GM12878 (cell line): ENCODE data around the gene UBAC2. TPM values are rescaled to one million over a fixed set of nuclear protein-coding genes. Genes with fewer than 3 reads are reported as not detected.

Experiments
- ATF7 ChIP-seq: fragments of 450-650 bp; IDR thresholded peaks from 2 replicates; pipeline ENCODE4 v1.6.1; 2016; ENCODE audit warnings: low read depth, mild to moderate bottlenecking
- CHD1 ChIP-seq: IDR thresholded peaks from 2 replicates; pipeline ENCODE4 v1.6.1; 2012; ENCODE audit warnings: low read depth, low read length, improper control_type of control experiment
- CHD2 ChIP-seq: IDR thresholded peaks from 2 replicates; pipeline ENCODE4 v1.6.1; 2011; ENCODE audit warnings: low read depth, low read length, improper control_type of control experiment, borderline replicate concordance
- CHD4 ChIP-seq: fragments of 200-600 bp; sonication (generic); IDR thresholded peaks from 2 replicates; pipeline ENCODE4 v1.6.1; 2016; ENCODE audit warnings: mild to moderate bottlenecking
- CREB1 ChIP-seq: IDR thresholded peaks from 2 replicates; pipeline ENCODE4 v1.6.1; 2012; ENCODE audit warnings: low read depth, mild to moderate bottlenecking, inconsistent platforms
- DPF2 ChIP-seq: fragments of 450-650 bp; IDR thresholded peaks from 2 replicates; pipeline ENCODE4 v1.6.1; 2017; ENCODE audit warnings: mild to moderate bottlenecking
- ESRRA ChIP-seq: IDR thresholded peaks from 2 replicates; pipeline ENCODE4 v1.6.1; 2012; ENCODE audit warnings: mild to moderate bottlenecking, low read length, improper control_type of control experiment
- KDM1A ChIP-seq: fragments of 200-600 bp; sonication (generic); IDR thresholded peaks from 2 replicates; pipeline ENCODE4 v1.6.1; 2016; ENCODE audit warnings: borderline replicate concordance
- KLF5 ChIP-seq: fragments of 450-650 bp; IDR thresholded peaks from 2 replicates; pipeline ENCODE4 v1.6.1; 2014; ENCODE audit warnings: mild to moderate bottlenecking; ENCODE audit not compliant: partially characterized antibody
- MEF2B ChIP-seq: fragments of 450-650 bp; IDR thresholded peaks from 2 replicates; pipeline ENCODE4 v1.6.1; 2018; ENCODE audit warnings: mild to moderate bottlenecking, moderate library complexity; ENCODE audit not compliant: partially characterized antibody, poor library complexity, severe bottlenecking
- NFYA ChIP-seq: IDR thresholded peaks from 2 replicates; pipeline ENCODE4 v1.6.1; 2011; ENCODE audit warnings: low read depth, mild to moderate bottlenecking, low read length, improper control_type of control experiment, borderline replicate concordance
- NR2F1 ChIP-seq: fragments of 450-650 bp; conservative IDR thresholded peaks from 2 replicates; pipeline ENCODE4 v1.6.1; 2017; ENCODE audit warnings: mild to moderate bottlenecking
- PAX5 ChIP-seq: IDR thresholded peaks from 2 replicates; pipeline ENCODE4 v1.6.1; 2011; ENCODE audit warnings: low read depth, low read length, borderline replicate concordance
- PML ChIP-seq: IDR thresholded peaks from 2 replicates; pipeline ENCODE4 v1.6.1; 2012; ENCODE audit warnings: low read length, inconsistent platforms
- RBBP5 ChIP-seq: fragments of 200-600 bp; sonication (generic); conservative IDR thresholded peaks from 2 replicates; pipeline ENCODE4 v1.6.1; 2016
- RCOR1 ChIP-seq: conservative IDR thresholded peaks from 2 replicates; pipeline ENCODE4 v1.6.1; 2012; ENCODE audit warnings: low read depth, low read length, improper control_type of control experiment
- SMAD1 ChIP-seq: fragments of 450-650 bp; IDR thresholded peaks from 2 replicates; pipeline ENCODE4 v1.6.1; 2018; ENCODE audit warnings: mild to moderate bottlenecking, low read depth; ENCODE audit not compliant: partially characterized antibody
- SMAD5 ChIP-seq: IDR thresholded peaks from 2 replicates; pipeline ENCODE4 v1.6.1; 2016; ENCODE audit warnings: antibody characterized with exemption, low read depth
- SMC3 ChIP-seq: IDR thresholded peaks from 2 replicates; pipeline ENCODE4 v1.6.1; 2011; ENCODE audit warnings: low read length, improper control_type of control experiment, borderline replicate concordance
- SP1 ChIP-seq: IDR thresholded peaks from one replicate; pipeline ENCODE4 v1.6.1; 2011; ENCODE audit warnings: low read depth, low read length
- STAT3 ChIP-seq: IDR thresholded peaks from 2 replicates; pipeline ENCODE4 v1.6.1; 2011; ENCODE audit warnings: low read depth, low read length, improper control_type of control experiment
- SUPT20H ChIP-seq: IDR thresholded peaks from 2 replicates; pipeline ENCODE4 v1.6.1; 2011; ENCODE audit warnings: low read depth, mild to moderate bottlenecking, low read length, moderate library complexity, borderline replicate concordance; ENCODE audit not compliant: control insufficient read depth
- TCF3 ChIP-seq: IDR thresholded peaks from 2 replicates; pipeline ENCODE4 v1.6.1; 2012; ENCODE audit warnings: low read depth, mild to moderate bottlenecking, low read length, borderline replicate concordance; ENCODE audit not compliant: insufficient read depth
- ZNF207 ChIP-seq: fragments of 450-650 bp; IDR thresholded peaks from 2 replicates; pipeline ENCODE4 v1.6.1; 2014; ENCODE audit warnings: antibody characterized with exemption, mild to moderate bottlenecking, borderline replicate concordance
- ZNF217 ChIP-seq: fragments of 450-650 bp; IDR thresholded peaks from 2 replicates; pipeline ENCODE4 v1.6.1; 2017; ENCODE audit warnings: antibody characterized with exemption, mild to moderate bottlenecking
- polyA plus RNA-seq, 11 experiments: library from polyadenylated mRNA; depleted of rRNA in 4 of 11; unstranded in 6 of 11; stranded (reverse) in 5 of 11; fragments of >200 nt; fragmentation: Nextera tagmentation in 4 of 11; fragmentation: Illumina TruSeq in 1 of 11; extraction: Ambion mirVana in 4 of 11; extraction: Trizol in 1 of 11; gene quantifications; 1 replicate in 1 of 11; 2 replicates in 10 of 11; pipeline versions ENCODE4 v1.2.1 to v1.2.3, GENCODE V29; 2011 to 2016; ENCODE audit warnings: inconsistent platforms in 2 of 11, missing spikeins in 2 of 11, low read depth in 1 of 11
- total RNA-seq, 4 experiments: library from RNA; depleted of rRNA in 3 of 4; stranded (reverse); fragments of >200 nt in 3 of 4; fragmentation: Illumina TruSeq in 1 of 4; extraction: Trizol in 1 of 4; gene quantifications; 2 replicates each; pipeline versions ENCODE4 v1.2.1 to v1.2.3, GENCODE V29; 2013 to 2021
- TF ChIP-seq, protein P1 (sequence below): fragments of 450-650 bp; formaldehyde crosslinking; IDR thresholded peaks from 2 replicates; pipeline ENCODE4 v1.5.0; 2022; ENCODE audit warnings: mild to moderate bottlenecking, missing genetic modification characterization
- TF ChIP-seq, protein P2 (sequence below): fragments of 450-650 bp; IDR thresholded peaks from 2 replicates; pipeline ENCODE4 v1.6.1; 2014; ENCODE audit warnings: mild to moderate bottlenecking
- TF ChIP-seq, protein P3 (sequence below): fragments of 450-650 bp; IDR thresholded peaks from 2 replicates; pipeline ENCODE4 v1.6.1; 2017; ENCODE audit warnings: mild to moderate bottlenecking

The UBAC2 gene
- total and polyA plus RNA-seq, 10 of the 15 experiments (the other 5 are each of a cell fraction or from before 2014, with no cell fraction given): 3.0 to 54.6 (median 17.4) TPM

DNA sequence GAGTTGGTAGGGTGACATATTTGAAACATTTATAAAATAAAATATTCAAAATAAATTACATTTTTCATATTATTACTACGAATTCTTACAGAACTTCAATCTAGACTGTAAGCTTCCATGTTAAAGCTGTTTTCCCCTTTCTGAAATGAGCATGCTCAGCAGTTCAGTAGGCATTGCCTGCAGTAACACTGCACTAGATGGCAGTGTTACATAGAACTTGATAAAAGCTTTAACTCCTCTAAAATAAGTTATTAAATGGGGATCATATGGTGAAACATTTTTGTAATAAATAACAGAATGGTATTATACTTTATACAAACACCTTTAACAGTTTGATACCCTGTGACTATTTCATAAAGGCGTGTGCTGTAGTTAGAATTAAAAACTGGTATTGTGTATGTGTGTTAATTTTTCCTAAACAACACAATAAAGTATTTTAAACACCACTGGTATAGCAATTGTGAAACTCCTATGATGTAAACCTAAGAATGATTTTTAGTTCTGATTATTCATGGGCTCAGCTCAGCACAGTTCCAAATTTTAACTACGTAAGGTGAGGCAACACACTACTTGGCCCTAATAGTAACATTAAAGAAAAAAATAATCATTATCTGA, 69.1 kb downstream of the UBAC2 start (continued):
- TF ChIP-seq ATF7 (peak; percentile 77), MEF2B (peak; percentile 20), RBBP5 (no peak), CHD2 (no peak), PML (no peak), DPF2 (0 out of 2 replicates have a peak, but pooled peaks have one; percentile 15), ESRRA (no peak), RCOR1 (no peak), ZNF217 (peak; percentile 46; the same call in 1 of the 2 replicates), SUPT20H (no peak), SMAD1 (no peak), KDM1A (no peak), CHD4 (no peak), SP1 (no peak), NR2F1 (no peak), ZNF207 (no peak), KLF5 (no peak), CHD1 (no peak), TCF3 (no peak), NFYA (no peak), SMC3 (peak; percentile 90), CREB1 (0 out of 2 replicates have a peak, but pooled peaks have one; percentile 8), PAX5 (no peak), SMAD5 (no peak), STAT3 (no peak)
- TF ChIP-seq, protein P1, sequence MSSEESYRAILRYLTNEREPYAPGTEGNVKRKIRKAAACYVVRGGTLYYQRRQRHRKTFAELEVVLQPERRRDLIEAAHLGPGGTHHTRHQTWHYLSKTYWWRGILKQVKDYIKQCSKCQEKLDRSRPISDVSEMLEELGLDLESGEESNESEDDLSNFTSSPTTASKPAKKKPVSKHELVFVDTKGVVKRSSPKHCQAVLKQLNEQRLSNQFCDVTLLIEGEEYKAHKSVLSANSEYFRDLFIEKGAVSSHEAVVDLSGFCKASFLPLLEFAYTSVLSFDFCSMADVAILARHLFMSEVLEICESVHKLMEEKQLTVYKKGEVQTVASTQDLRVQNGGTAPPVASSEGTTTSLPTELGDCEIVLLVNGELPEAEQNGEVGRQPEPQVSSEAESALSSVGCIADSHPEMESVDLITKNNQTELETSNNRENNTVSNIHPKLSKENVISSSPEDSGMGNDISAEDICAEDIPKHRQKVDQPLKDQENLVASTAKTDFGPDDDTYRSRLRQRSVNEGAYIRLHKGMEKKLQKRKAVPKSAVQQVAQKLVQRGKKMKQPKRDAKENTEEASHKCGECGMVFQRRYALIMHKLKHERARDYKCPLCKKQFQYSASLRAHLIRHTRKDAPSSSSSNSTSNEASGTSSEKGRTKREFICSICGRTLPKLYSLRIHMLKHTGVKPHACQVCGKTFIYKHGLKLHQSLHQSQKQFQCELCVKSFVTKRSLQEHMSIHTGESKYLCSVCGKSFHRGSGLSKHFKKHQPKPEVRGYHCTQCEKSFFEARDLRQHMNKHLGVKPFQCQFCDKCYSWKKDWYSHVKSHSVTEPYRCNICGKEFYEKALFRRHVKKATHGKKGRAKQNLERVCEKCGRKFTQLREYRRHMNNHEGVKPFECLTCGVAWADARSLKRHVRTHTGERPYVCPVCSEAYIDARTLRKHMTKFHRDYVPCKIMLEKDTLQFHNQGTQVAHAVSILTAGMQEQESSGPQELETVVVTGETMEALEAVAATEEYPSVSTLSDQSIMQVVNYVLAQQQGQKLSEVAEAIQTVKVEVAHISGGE (CRISPR knock-in tag): no peak
- TF ChIP-seq, protein P2, sequence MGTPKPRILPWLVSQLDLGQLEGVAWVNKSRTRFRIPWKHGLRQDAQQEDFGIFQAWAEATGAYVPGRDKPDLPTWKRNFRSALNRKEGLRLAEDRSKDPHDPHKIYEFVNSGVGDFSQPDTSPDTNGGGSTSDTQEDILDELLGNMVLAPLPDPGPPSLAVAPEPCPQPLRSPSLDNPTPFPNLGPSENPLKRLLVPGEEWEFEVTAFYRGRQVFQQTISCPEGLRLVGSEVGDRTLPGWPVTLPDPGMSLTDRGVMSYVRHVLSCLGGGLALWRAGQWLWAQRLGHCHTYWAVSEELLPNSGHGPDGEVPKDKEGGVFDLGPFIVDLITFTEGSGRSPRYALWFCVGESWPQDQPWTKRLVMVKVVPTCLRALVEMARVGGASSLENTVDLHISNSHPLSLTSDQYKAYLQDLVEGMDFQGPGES: no peak
- TF ChIP-seq, protein P3, sequence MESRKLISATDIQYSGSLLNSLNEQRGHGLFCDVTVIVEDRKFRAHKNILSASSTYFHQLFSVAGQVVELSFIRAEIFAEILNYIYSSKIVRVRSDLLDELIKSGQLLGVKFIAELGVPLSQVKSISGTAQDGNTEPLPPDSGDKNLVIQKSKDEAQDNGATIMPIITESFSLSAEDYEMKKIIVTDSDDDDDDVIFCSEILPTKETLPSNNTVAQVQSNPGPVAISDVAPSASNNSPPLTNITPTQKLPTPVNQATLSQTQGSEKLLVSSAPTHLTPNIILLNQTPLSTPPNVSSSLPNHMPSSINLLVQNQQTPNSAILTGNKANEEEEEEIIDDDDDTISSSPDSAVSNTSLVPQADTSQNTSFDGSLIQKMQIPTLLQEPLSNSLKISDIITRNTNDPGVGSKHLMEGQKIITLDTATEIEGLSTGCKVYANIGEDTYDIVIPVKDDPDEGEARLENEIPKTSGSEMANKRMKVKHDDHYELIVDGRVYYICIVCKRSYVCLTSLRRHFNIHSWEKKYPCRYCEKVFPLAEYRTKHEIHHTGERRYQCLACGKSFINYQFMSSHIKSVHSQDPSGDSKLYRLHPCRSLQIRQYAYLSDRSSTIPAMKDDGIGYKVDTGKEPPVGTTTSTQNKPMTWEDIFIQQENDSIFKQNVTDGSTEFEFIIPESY: peak; percentile 40; the same call in 1 of the 2 replicates
